Ovary (tissue), 9 donors: ENCODE data around the gene PGBD5. TPM values are rescaled to one million over a fixed set of nuclear protein-coding genes. Genes with fewer than 3 reads are reported as not detected.

ENCODE experiments used
- DNase-seq, 5 donors: peaks; one replicate each; pipeline ENCODE4 v3.0.0-alpha.2; 2019 to 2020
- H3K27ac ChIP-seq, 2 donors: fragments of 200-600 bp; one replicate each; pipeline versions ENCODE4 v1.5.1 to v1.8.0; 2019 to 2022
- H3K27me3 ChIP-seq: fragments of 200-600 bp; one replicate; pipeline ENCODE4 v1.8.0; 2022
- H3K36me3 ChIP-seq: fragments of 200-600 bp; sonication (generic); one replicate; pipeline ENCODE4 v1.5.1; 2019
- H3K4me1 ChIP-seq: one replicate; pipeline ENCODE4 v1.8.1; 2013; ENCODE audit warnings: mild to moderate bottlenecking, moderate library complexity; ENCODE audit not compliant: insufficient read depth
- H3K4me3 ChIP-seq: fragments of 200-600 bp; sonication (generic); one replicate; pipeline ENCODE4 v1.5.1; 2017
- H3K9me3 ChIP-seq, 2 donors: fragments of 200-600 bp in 1 of 2; sonication (generic) in 1 of 2; one replicate each; pipeline versions ENCODE4 v1.5.1 to v1.8.1; 2013 to 2019; ENCODE audit warnings: mild to moderate bottlenecking in 1 of 2, moderate library complexity in 1 of 2
- CTCF ChIP-seq, 3 donors: fragments of 450-650 bp in 2 of 3; fragments of 200-600 bp in 1 of 3; IDR thresholded peaks; one replicate each; pipeline versions ENCODE4 v1.5.1 to v1.8.0; 2016 to 2022; ENCODE audit warnings: antibody characterized with exemption in 3 of 3, mild to moderate bottlenecking in 1 of 3
- EP300 ChIP-seq: sonication (generic); formaldehyde crosslinking; IDR thresholded peaks from one replicate; pipeline ENCODE4 v1.6.1; 2017; ENCODE audit warnings: antibody characterized with exemption
- POLR2A ChIP-seq: fragments of 450-650 bp; IDR thresholded peaks from one replicate; pipeline ENCODE4 v1.6.1; 2017; ENCODE audit warnings: antibody characterized with exemption, mild to moderate bottlenecking, moderate library complexity
- WGBS, 3 donors: extraction: QIAGEN DNeasy Blood & Tissue Kit in 1 of 3; methylation state at CpG; one replicate each; pipeline versions ENCODE4 v1.1.5 to v1.1.7; 2013 to 2017; 5-methylcytosine and 5-hydroxymethylcytosine counted together
- intact Hi-C, 4 donors: fragments of 100-400 bp; cut with DNase I; formaldehyde crosslinking; loops; one replicate each; pipeline versions ENCODE4 v1.11.0 to v1.15.1; 2022 to 2023
- polyA plus RNA-seq, 2 donors: library from polyadenylated mRNA; stranded (reverse); fragments of 200-250 nt in 1 of 2; fragments of 350-450 nt in 1 of 2; fragmentation: Illumina TruSeq in 1 of 2; extraction: RNeasy Lipid Tissue Mini Kit (QIAGEN cat#74804) in 1 of 2; gene quantifications; one replicate each; pipeline ENCODE4 v1.2.3, GENCODE V29; 2013 to 2014
- total RNA-seq, 7 donors: library from RNA; depleted of rRNA in 2 of 7; stranded (reverse); fragments of >200 nt in 2 of 7; fragmentation: NEBNext Ultra II Directional in 3 of 7; extraction: Animal tissue kit (Norgen Biotek cat#: 25700) in 3 of 7; gene quantifications; one replicate each; pipeline versions ENCODE4 v1.1.0 to v1.2.4, GENCODE V29; 2016 to 2023
- donor health status: DM: no; HTN: no; CAD: no; lungs with moderate emphysema.
- donor health status: DM: no; HTN: no; CAD: no.
- donor health status: Bipolar disorder and iron deficiency.
- donor health status: DM: yes; HTN: yes; CAD: no.
- donor health status: DM: no; HTN: no; CAD: no.
- donor health status: DM: yes; HTN: yes; CAD: no.

PGBD5 gene
- total and polyA plus RNA-seq, 9 donors: 0.12 to 2.6 (median 1.1) TPM

DNA sequence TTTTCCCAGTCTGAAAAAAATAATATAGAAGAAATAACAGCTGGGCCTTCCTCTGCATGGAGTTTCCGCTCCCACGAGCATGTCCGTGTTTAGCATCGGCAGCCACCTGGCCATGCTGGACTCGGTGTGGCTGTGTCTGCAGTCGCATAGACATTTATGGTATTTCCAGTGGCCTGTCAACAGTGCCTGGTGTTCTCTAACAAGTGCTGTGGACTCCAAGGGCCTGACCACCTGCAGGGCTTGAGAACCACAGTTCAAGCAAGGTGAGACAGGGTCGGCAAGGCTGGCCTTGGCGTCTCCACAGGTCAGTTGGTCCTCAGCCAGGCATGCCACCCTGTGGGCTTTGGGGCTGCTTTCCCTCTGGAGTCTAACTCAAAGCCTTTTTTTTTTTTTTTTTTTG, 124.8 kb downstream of the PGBD5 start:
- no peaks in the 10 kb centered on the region for H3K27me3 ChIP-seq
- H3K36me3 ChIP-seq: no peaks in the 10 kb centered on the region
- DNase-seq: no peak
- no peak overlapping the region for H3K4me3 ChIP-seq
- peaks cover 4% of the 10 kb centered on the region for H3K4me1 ChIP-seq
- no peak overlapping the region for H3K27ac ChIP-seq
- intact Hi-C loops: loop anchor here in 1 of 4 donors (10.0 kb wide), 1 partner anchor 637 kb away; no protein-coding TSS in a partner anchor
- no peaks in the 10 kb centered on the region for H3K9me3 ChIP-seq
- WGBS, 3 donors: 68 to 86% (median 79%) methylated on average over 8 of the region's 8 CpGs
- TF ChIP-seq POLR2A: no peak
- TF ChIP-seq CTCF (IDR thresholded peaks at IDR 0.05): no peak
- TF ChIP-seq EP300: no peak

- Histone ChIP-seq H3K4me1 (peaks cover 4% of the 10 kb centered on the region), H3K9me3 (no peaks in the 10 kb centered on the region), H3K4me3 (no peak overlapping the region), H3K27me3 (no peaks in the 10 kb centered on the region), H3K27ac (no peak overlapping the region), H3K36me3 (no peaks in the 10 kb centered on the region)
- intact Hi-C loops: loop anchor here in 1 of 4 donors (10.0 kb wide), 1 partner anchor 636 kb away; no protein-coding TSS in a partner anchor
- 88 to 89% (median 89%) methylated on average over 25 to 26 of the region's 26 CpGs for WGBS, 3 donors
- DNase-seq: no peak
- TF ChIP-seq EP300: no peak
- TF ChIP-seq CTCF (IDR thresholded peaks at IDR 0.05): no peak
- no peak for TF ChIP-seq POLR2A
Observed at GRCh38 chr1:230300322-230301301, 125.5 kb downstream of the PGBD5 start.

GRCh38 chr1:230299191-230300006, 126.7 kb downstream of the PGBD5 start:
- Histone ChIP-seq H3K9me3 (no peaks in the 10 kb centered on the region), H3K4me1 (peaks cover 4% of the 10 kb centered on the region), H3K27me3 (no peaks in the 10 kb centered on the region), H3K36me3 (no peaks in the 10 kb centered on the region), H3K4me3 (no peak overlapping the region), H3K27ac (no peak overlapping the region)
- intact Hi-C loops: loop anchor here in 1 of 4 donors (10.0 kb wide), 1 partner anchor 635 kb away; no protein-coding TSS in a partner anchor
- 80 to 84% (median 82%) methylated on average over 15 of the region's 15 CpGs for WGBS, 3 donors
- no peak for DNase-seq
- TF ChIP-seq CTCF (IDR thresholded peaks at IDR 0.05): no peak
- TF ChIP-seq EP300: no peak
- TF ChIP-seq POLR2A: no peak

- peak in 1 of 5 donors; percentile 1 for DNase-seq
- no peak overlapping the region for H3K27ac ChIP-seq
- H3K36me3 ChIP-seq: no peaks in the 10 kb centered on the region
- 90 to 92% (median 91%) methylated on average over 3 of the region's 3 CpGs for WGBS, 3 donors
- H3K9me3 ChIP-seq: no peaks in the 10 kb centered on the region
- intact Hi-C loops: no loop called here
- no peaks in the 10 kb centered on the region for H3K27me3 ChIP-seq
- TF ChIP-seq POLR2A (no peak), CTCF (IDR thresholded peaks at IDR 0.05) (no peak), EP300 (no peak)
- H3K4me1 ChIP-seq: no peaks in the 10 kb centered on the region
- no peak overlapping the region for H3K4me3 ChIP-seq
Observed at GRCh38 chr1:230295367-230295766, 130.8 kb downstream of the PGBD5 start.
